Stimulated activated CD4-positive, alpha-beta T cell treated with anti-CD3 and anti-CD28 coated beads, Interleukin-2, amount 100 ng/mL, for 24 hours (primary cell): ENCODE results near the gene CD34.
"Not testable (repeated sequence)": the region's sequence is repeated elsewhere in the genome, so short reads cannot be mapped to it uniquely, and the experiment has no call there.

Source experiments
- DNase-seq, 2 donors: peaks; one replicate each; pipeline ENCODE4 v3.0.0-alpha.2; 2020

Gene CD34

DNA sequence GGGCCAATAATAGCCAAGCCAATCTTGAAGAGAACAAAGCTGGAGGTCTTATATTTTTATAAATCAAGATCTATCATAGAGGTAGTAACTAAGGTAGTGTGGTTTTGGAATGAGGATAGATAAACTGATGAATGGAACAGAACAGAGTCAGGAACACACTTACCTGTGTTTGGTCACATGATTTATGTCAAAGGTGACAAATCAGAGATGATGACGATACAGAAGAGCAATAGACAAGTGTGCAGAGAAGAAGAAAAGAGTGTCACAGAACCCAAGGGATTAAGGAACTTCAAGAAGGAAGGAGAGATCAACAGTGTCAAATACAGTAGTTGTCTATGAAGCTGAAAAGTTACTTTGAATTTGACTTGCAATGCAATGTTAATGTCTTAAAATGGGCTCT is 16.1 kb upstream of the CD34 start:
- DNase-seq = no peak

DNA sequence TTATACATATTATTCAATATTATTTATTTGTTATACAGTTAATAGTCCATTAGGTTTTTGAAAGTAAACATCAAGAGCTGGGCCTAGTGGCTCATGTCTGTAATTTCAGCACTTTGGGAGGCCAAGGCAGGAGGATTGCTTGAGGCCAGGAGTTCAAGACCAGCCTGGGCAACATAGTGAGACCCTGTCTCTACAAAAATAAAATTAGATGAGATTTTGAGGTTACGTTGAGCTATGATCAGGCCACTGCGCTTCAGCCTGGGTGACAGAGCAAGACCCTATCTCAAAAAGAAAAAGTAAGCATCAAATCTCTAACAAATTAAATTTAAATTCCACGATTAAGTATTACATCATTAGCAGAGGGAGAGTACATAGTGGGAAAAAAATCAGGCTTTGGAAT is 15.0 kb upstream of the CD34 start:
- not testable (repeated sequence) for DNase-seq

DNA sequence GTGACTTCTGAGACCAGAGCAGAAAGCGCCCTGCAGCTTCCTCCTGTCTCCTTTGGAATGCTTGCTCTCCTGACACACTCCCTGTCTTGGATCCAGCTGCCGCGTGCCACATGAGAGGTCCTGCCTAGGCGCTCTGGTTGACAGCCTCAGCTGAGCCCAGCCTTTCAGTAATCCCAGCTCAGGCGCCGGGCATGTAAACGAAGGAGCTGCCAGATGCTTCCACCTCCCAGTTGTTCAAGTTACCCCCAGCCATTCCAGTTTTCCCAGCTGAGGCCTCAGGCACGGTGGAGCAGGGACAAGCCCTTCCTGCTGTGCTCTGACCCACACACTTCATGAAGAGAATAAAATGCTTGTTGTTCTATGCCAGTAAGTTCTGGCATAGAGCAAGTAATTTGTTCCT is 14.3 kb upstream of the CD34 start:
- DNase-seq = no peak

DNA sequence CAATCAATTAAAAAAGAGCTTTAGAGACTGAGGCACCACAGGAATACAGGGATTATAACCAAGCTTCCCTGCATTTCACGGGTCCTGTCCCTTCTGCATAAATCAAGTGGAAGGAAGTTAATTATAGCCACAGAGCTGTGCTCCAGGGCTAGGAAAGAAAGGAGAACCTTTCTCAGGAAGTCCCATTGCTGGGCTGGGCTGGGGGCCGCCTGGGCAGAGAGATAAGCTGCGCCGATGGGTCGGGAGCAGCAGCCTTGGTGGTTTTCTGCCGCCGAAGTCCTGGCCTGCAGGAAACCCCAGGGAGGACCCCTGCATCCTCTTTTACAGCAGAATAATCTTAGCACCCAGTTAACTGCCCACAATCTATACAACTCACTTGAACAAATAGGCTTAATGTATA is 12.6 kb upstream of the CD34 start:
- DNase-seq = no peak

DNA sequence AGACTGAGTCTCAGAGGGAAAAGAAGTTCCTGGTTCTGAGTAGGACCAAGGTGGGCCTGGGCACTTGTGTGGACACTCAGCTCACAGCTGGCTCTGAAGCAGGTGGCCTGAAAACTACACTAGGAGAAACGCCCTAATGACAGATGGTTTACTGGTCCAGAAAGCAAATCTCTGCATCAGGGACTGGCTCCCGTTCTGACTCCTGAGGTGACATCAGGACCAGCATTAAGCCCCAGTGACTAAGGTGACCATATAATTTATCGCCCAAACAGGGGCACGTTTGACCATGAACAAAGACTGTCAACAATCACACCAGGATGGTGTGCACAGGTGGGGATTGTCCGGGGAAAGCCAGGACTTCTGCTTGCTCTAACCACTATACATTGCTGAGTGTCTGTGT is 12.2 kb upstream of the CD34 start:
- DNase-seq = no peak

DNA sequence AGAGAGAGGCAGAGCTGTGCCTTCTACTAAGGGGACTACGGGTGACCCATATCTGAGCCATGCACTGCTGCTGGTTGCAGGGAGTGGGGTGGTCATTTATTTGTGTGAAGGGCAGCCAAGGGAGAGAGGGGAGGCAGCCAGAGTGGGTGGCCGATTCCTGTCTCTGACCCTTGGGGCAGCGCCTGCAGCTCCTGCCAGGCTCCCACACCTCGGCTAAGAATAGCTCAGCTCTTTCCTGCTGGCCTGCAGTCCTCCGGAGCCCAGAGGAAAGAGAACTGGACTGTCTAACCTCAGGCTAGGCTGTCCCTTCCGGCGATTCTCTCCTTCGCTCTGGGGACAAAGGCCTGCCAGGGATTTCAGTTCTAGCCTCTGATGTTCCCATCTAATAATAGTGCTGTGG is 11.6 kb upstream of the CD34 start:
- no peak for DNase-seq

DNA sequence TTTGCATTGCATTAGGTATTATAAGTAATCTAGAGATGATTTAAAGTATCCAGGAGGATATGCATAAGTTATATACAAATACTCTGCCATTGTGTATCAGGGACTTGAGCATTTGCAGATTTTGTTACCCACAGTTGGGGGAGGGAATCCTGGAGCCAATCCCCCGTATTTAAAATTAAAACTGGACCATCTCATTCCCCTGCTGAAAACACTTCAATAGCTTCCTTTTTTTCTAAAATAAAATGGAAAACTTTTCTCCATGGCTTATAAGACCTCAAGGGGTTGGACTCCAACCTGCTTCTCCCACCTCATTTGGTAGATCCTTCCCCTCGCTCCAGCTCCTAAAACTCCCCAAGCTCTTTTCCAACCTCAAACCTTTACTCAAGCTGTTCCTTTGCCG is 10.4 kb upstream of the CD34 start:
- no peak for DNase-seq

DNA sequence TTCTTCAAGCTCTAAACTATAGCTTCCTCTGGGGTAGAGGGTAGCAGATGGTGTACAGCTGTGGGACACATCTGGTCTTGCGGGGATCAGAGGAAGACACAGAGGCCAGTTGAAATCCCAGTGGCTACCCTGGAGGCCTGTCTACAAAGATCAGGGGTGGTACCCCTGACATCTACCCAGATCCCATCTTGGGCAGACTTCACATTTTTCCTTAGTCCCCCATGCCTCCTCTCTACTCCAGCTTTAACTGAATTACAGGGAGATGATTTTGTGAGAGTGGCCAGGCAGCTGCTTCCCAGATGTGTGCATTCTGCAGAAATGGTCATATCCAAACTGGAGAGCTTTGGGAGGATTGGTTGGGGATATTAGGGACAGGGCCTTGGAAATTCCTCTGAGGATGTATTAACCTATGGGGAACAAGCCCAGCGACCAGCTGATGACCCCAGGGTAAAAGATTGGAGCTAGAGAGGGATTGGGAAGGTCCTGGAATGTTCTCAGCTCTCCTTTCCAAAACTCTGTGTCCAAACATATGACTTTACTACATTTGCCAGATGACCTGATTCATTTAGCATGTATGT is 9.6 kb upstream of the CD34 start:
- DNase-seq = no peak

DNA sequence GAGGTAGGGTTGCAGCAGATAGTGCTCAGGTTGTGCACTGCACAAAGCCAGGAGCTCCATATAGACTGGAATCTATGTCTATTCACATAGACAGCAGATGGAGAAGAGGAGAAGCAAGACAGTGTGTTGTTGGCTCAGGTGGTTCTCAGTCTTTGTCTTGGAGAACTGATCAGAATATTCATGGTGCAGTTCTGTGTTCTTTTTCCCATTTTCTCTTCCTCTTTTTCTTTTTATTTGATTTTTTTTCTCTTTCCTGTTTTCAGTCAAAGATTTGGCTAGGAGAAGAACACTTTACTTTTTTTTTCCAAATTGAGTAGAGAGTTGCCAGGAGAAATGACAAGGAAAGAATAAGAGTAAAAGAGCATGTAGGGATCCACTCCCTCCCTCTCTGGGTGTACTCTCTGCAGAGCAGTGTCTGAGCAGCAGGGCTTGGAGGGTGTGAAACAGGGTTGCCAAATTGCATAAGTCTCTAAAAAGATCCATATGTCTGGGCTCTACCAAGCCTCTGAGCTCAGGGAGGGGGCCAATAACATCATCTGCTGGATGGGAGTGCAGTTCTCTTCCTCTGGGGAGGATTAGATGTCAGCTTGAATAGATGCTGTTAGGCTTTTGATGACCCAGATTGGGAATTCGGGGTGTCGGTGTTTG is 8.7 kb upstream of the CD34 start:
- DNase-seq = no peak

DNA sequence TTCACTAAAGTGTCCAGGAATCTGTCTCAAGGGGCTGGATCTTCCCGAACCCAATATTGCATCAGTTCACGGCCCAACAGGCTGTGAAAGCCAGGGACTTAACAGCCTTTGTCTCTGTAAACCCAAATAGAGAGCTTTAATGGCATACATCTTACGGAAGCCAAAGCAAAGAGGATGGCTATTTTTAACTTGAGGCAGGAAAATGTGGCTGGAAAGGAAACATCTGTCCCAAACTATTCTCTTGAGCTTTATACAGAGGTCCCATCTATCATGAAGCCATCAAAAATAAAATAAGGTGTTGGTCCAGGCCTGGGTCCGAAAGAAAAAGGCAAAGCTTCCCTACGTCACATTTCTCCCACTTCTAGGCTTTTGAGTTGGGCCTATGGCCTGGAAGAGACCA is 7.7 kb upstream of the CD34 start:
- no peak for DNase-seq

DNA sequence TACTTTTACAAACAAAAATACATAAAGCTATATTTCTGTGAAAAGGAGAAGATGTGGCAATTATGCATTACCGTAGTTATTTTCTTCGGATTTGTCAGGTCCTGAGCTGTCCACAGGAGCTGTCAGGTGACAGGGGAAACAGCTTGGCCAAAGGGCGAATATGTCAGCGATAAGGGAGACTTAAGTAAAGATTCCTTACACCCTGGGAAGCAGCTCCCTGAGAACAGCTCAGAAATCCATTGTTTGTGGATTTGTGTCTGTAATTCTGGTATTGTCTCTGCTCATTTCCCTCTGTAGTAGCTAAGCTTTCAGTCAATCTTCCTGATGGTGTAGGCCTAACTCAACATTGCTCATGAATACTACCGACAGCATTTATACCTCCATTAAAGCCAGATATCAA is 7.1 kb upstream of the CD34 start:
- no peak for DNase-seq

DNA sequence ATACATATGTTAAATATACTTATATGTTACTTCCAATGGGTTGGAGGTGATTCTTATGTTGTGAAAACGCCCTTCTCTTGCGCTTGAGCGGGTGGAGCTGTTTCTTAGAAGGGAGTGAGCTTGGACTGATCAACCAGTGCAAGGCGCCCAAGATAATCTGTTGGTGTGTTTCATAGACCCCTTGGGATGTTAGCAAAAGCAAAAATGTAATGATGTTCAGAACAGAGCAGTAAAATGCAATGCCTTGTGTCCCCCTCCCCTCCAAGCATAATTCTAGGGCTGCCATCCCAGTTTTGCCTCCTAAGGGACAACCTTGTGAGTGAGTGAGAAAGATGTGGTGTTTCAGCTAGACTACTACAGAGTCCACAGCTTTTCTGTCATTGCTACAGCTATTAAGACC is 6.2 kb upstream of the CD34 start:
- DNase-seq = no peak

DNA sequence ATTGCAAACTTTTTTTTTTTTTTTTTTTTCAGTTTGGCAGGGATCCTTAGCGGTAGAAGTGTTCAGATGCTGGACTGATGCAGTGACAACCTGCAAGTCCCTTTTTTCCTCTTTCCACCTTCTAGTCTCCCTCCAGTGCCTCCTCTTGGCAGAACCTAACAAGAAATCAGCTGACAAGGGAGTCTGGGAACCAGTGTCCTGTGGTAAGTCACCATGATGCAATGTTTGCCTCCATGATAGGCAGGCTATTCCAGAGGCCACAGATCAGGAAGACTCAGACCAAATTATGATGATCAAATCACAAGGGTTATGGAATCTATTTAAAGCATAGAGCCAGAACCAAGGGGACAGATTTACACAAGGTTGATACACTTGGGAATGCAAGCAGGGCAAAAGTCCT is 3.0 kb upstream of the CD34 start:
- no peak for DNase-seq

DNA sequence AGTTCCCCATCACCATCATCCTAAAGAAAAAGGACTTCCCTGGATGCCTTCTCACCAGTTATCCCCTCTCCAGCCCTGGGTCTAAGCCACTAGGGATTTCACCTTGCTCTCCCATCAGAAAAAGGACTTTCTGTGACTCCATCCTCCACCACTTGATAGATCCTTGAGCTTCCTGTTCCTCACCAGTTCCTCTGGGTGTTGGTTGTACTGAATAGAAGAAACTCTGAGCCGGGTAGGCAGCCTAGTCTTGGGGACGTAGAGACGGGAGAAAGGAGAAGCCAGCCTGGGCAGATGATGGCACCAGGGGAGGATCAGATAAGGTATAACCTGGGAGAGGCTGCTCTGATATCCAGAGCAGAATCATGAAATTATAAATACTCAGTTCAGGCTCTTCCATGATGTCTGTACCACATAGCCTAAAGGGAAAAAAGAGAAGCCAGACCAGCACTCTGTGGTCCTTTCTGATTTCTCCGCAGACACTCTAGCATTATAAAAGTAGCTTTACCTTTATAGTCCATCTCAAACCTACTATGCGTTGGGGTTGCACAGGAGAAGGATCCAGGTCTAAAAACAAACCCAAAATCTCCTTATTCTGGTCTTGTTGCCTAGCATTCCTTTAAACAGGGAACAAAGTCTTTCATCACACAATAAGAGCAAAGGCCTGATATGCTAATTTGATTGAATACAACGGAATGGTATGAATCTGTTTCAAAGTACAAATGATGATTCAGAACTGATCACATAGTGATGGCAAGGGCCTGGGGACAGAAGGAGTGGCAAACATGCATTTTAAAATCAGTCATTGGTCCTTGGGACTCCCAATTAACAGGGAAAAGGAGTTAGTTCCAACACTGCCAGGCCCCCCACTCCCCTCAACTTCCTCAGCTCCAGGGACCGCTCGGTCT is 1.2 kb upstream of the CD34 start:
- DNase-seq = no peak

DNA sequence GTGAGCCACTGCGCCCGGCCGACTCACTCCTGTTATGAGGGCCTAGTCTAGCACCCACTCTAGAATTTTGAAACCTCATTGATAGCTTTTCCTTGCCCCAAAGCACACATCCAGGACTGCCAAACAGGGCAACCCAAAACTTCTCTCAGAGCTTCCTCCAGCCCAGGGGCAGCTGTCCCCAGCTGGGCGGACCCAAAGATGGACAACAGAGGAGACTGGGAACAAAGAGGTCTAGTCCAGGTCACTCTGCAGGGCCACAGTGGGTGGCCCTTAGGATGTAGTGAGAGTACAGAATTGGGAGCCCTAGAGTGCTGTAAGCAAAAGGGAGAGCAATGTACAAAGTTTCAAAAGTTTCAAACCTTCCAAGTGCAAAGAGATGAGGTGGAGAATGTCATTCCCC is 1.2 kb downstream of the CD34 start:
- no peak for DNase-seq

DNA sequence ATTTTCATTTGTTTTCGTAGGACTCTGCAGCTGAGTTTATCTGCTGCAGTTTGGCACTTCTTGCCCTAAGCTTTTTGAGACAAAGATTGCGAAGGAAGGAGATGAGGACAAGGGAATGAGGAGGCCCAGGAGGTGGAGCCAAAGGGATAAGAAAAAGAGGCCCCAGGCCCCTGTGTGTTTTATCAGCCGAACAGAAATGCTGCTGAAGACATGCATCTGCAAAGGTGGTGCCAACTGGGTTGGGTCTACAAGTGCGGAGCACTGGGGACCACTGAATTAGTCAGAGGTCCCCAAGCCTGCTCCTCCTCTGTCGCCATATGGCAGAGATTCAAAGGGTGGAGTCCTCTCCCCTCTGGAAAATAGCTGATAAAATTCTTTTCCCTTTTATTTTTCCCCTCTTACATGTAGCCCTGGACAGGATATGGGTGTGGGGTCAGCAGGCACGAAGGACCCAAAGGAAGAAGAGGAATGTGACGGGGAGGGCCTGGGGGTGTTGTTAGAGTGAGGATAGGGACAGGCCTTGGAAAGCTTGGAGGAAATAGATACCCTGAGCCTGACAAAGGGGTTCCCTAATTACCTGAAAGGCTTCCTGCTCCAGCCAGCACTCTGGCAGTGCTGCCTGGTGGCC is 2.7 kb downstream of the CD34 start:
- DNase-seq = no peak

DNA sequence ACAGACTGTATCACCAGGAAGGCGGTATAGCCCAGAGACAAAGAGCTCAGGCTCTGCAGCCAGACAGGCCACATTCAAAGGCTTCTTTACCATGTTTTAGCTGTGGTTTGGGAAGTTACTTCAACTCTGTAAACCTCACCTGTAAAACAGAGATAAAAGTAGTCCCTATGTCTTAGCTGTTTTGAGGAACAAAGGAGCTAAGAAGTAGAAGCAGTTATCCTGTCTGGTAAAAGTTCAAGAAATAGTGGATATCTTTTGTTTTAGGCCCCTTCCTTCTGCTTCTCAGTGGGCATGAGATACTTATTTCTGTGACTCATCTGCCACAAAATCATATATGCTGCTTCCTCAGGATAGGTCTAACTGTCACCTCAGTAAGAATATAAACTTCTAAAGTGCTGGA is 6.5 kb downstream of the CD34 start:
- no peak for DNase-seq

DNA sequence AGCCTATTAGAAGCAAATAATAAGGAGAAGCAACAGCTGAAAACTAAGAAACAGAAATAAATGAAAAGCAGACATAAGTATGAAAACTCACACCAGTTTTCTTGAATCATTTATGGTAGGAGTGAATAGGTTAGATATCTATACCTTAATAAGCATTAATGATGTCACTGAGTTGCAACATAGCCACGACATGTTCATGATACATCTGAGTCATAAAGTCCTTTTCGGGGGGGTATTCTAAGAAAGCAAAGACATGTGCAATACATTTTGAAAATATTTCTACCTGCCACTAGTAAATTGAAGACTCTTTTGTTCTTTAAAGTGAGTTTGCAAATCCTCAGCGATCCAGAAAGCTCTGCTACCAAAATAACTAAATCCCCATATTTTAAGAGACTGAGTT is 7.2 kb downstream of the CD34 start:
- no peak for DNase-seq

DNA sequence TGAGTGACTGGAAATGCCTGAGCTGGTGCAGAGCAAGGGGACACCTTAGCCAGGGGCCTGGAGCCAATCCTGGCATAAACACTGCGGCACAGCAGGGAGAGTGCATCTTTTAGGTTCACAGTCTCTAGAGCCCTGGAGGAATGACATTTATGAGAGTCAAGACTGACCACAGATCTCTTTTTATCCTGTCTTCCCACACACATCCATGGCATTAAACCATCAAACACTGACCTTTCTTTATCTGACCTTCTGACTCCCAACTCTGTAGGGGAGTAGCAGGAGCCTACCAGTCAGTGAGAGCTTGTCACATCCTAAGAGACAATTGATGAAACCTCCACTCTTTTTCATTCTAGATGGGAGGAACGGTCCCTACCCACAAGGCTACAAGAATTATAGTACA is 7.9 kb downstream of the CD34 start:
- DNase-seq = no peak

DNA sequence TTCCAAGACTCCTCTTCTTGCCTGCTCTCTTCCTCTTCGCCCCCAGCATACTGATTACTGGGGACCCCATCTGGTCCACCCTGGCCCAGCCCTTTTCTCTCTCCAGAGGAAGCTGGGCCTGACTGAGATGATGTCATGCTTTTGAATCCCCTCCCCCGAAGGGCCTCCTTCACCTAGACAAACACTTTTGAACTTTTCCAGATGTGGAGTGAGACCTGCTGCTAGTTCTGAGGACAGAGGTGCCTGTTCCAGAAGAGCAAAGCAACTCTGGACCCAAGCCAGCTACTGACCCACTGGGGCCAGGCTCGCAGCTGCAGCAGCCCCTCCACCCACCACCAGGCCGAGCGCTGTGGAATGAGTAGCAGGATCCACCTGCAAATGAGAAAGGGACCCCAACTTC is 8.4 kb downstream of the CD34 start:
- DNase-seq = no peak

DNA sequence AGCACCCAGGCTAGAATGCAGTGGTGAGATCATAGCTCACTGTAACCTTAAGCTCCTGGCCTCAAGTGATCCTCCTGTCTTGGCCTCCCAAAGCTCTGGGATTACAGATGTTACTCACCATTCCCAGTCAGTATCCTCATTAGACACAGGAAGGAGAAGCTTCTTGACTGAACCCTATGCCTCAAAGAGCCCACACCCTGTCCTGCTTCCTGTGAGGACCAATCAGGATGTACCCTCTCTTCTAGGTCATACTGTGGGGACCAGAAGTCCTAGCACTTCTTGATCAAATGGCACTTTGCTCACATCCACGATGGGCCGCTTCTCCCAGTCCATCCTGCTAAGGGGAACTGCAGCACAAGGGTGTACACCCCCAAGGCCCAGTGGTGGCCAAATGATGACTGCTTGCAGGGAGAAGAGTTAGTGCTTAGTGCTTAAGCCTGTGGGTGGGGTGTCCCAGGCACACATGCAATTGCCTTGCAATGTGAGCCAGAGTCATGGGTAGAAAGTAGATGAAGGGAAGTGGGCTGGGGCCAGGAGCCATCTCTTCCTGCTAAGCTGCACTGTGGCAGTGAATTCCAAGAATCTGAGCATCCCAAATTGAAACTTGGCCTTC is 9.8 kb downstream of the CD34 start:
- DNase-seq = no peak

DNA sequence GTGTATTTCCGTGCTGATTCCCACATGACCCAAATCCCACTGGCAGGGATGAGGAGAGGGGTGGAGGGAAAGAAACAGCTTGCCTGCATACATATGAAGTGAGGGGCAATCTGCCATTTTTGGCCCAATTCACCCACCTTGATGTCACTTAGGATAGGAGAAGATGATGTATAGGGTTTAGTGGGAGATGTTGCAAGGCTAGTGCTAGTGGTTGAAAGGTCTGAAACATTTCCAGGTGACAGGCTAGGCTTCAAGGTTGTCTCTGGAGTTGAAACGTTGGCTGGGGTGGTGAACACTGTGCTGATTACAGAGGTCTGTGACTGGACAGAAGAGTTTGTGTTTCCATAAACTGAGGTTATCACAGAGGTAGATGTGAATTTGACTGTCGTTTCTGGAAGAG is 12.1 kb downstream of the CD34 start:
- DNase-seq = no peak

DNA sequence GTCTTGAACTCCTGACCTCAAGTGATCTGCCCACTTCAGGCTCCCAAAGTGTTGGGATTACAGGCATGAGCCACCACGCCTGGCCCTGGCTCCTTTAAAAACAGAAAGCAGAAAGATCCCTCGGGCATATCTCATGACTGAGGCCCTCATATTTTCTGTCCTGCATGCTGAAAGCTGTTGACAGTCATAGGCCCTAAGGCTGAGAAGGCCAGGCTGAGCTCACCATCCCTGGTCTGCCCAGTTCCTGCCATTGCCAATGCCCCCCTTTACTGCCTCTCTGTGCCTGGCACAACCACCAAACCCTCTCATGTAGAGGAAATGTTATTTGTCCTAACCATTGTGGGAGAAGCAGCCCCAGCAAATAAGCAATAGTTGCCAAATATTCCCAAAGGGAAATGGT is 12.7 kb downstream of the CD34 start:
- DNase-seq = no peak

DNA sequence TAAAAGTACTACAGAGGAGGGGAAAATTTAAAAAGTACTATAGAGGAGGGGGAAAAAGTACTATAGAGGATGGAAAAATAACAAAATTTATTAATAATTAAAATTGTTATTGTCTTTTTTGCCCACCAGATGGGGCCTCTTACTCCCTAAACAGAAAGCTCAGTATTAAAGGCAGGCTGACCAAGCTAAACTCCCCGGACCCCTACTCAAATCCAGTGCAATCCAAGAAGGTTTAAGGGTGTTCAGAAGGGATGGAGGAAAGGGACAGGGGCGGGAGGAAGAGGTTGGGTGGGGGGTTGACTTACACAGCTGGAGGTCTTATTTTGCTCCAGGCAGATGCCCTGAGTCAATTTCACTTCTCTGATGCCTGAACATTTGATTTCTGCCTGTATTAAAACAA is 13.7 kb downstream of the CD34 start:
- DNase-seq = no peak
